ENCODE data around the gene TNFRSF14.
"Not testable (repeated sequence)": the region's sequence is repeated elsewhere in the genome, so short reads cannot be mapped to it uniquely, and the experiment has no call there.

TNFRSF14 gene

GRCh38 chr1:2569060-2569459 is 12.9 kb downstream of the TNFRSF14 start:
- H3K27me3 Mint-ChIP-seq: no peaks in the 10 kb centered on the region
- DNase-seq (no peak), ATAC-seq (replicated peaks) (no peak)
- H3K27ac Mint-ChIP-seq: peak overlapping the region; percentile 86
- peaks cover 23 to 52% of the 10 kb centered on the region in 2 donors for H3K4me1 Mint-ChIP-seq
- peak overlapping the region in 1 of 2 donors; percentile 13 for H3K4me3 Mint-ChIP-seq
- peaks cover 12 to 16% of the 10 kb centered on the region in 2 donors for H3K9me3 Mint-ChIP-seq
- peaks cover 40 to 54% of the 10 kb centered on the region in 2 donors for H3K36me3 Mint-ChIP-seq

DNA sequence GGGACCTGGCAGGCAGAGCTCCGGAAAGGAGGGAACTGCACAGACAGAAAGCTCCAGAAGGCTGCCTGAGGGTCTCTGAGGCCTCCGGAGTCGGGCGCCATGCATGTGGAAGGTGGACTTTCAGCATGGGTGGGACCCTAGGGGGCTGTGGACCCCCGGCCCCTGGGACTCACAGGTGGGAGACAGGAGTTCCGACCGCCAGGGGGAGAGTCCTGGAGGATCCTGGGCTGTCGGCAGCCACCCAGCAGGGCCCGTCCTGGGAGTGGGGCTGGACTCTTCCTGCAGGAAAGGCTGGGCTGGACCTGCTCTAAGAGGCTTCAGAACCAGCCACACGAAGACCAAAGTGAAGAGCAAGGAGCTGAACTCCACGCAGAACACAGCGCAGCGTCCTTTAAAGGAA is 13.5 kb downstream of the TNFRSF14 start:
- not testable (repeated sequence) for ATAC-seq (replicated peaks); H3K27me3 Mint-ChIP-seq; H3K27ac Mint-ChIP-seq; DNase-seq; H3K4me3 Mint-ChIP-seq
- H3K9me3 Mint-ChIP-seq: peaks cover 15 to 18% of the 10 kb centered on the region in 2 donors
- peaks cover 22 to 48% of the 10 kb centered on the region in 2 donors for H3K4me1 Mint-ChIP-seq
- peaks cover 37 to 52% of the 10 kb centered on the region in 2 donors for H3K36me3 Mint-ChIP-seq

DNA sequence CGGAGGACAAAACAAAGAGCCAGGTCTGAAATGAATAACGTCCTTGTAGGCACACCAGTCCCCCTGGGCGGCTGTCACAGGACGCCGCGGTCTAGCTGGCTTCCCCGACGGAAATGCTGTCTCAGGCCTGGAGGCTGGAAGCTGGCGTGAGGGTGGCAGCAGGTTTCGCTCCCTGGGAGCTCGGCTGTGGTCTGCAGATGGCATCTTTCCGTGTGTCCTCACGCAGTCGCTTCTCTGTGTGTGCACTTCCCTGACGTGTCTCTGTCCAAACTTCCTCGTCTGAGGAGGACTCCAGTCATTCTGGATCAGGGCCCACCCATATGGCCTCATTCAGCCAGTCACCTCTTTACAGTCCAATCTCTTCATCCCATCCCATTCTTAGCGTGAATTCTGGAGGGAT is 14.2 kb downstream of the TNFRSF14 start:
- ATAC-seq (replicated peaks): no peak
- Mint-ChIP-seq H3K36me3 (peaks cover 32 to 48% of the 10 kb centered on the region in 2 donors), H3K4me1 (peaks cover 17 to 42% of the 10 kb centered on the region in 2 donors), H3K27ac (peak overlapping the region; percentile 56), H3K4me3 (no peak overlapping the region), H3K27me3 (no peaks in the 10 kb centered on the region), H3K9me3 (peaks cover 16 to 18% of the 10 kb centered on the region in 2 donors)
- no peak for DNase-seq

- ATAC-seq (replicated peaks) (no peak), DNase-seq (no peak)
- H3K27ac Mint-ChIP-seq: no peak overlapping the region
- H3K4me3 Mint-ChIP-seq: no peak overlapping the region
- H3K4me1 Mint-ChIP-seq: peaks cover 21 to 43% of the 10 kb centered on the region in 2 donors
- peaks cover 30 to 47% of the 10 kb centered on the region in 2 donors for H3K36me3 Mint-ChIP-seq
- peaks cover 16 to 18% of the 10 kb centered on the region in 2 donors for H3K9me3 Mint-ChIP-seq
- no peaks in the 10 kb centered on the region for H3K27me3 Mint-ChIP-seq
Measured at GRCh38 chr1:2571348-2571747, 15.2 kb downstream of the TNFRSF14 start.

DNA sequence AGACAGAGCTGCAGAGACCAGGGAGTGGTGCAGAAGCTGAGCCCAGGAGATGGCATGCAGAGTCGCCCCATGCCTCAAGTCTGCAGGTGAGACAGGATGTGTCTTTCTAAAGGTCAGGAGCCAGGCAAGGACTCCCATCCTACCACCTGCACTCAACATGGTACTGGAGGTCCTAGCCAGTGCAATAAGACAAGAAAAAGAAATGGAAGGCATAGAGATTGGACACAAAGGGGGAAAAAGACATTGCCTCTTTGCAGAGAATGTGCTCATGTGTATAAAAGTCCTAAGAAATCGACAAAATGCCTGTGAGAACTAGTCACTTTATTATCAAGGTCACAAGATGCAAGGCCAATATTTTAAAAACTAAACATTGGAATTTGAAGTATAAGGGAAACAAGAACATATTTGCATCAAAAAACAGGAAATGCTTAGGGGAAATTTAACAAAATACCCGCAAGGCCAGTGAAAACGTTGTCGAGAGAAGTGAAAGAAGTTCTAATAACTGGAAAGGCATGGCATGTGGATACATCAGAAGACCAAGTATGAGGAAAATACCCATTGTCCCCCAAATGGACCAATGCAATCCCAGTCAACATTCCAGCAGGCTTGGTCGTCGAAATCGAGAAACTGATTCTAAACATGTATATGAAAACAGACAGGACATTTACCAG is 17.2 kb downstream of the TNFRSF14 start:
- ATAC-seq (replicated peaks) (no peak), DNase-seq (no peak)
- H3K4me1 Mint-ChIP-seq: peaks cover 26 to 53% of the 10 kb centered on the region in 2 donors
- no peaks in the 10 kb centered on the region for H3K27me3 Mint-ChIP-seq
- peaks cover 16 to 18% of the 10 kb centered on the region in 2 donors for H3K9me3 Mint-ChIP-seq
- H3K4me3 Mint-ChIP-seq: peak overlapping the region in 1 of 2 donors; percentile 14
- H3K27ac Mint-ChIP-seq: no peak overlapping the region
- H3K36me3 Mint-ChIP-seq: peaks cover 24 to 42% of the 10 kb centered on the region in 2 donors

- Mint-ChIP-seq H3K36me3 (peaks cover 25 to 42% of the 10 kb centered on the region in 2 donors), H3K27ac (no peak overlapping the region), H3K9me3 (peaks cover 19 to 22% of the 10 kb centered on the region in 2 donors), H3K4me1 (peaks cover 34 to 62% of the 10 kb centered on the region in 2 donors), H3K4me3 (no peak overlapping the region), H3K27me3 (no peaks in the 10 kb centered on the region)
- ATAC-seq (replicated peaks) (no peak), DNase-seq (no peak)
Measured at GRCh38 chr1:2574350-2574749, 18.2 kb downstream of the TNFRSF14 start.

DNA sequence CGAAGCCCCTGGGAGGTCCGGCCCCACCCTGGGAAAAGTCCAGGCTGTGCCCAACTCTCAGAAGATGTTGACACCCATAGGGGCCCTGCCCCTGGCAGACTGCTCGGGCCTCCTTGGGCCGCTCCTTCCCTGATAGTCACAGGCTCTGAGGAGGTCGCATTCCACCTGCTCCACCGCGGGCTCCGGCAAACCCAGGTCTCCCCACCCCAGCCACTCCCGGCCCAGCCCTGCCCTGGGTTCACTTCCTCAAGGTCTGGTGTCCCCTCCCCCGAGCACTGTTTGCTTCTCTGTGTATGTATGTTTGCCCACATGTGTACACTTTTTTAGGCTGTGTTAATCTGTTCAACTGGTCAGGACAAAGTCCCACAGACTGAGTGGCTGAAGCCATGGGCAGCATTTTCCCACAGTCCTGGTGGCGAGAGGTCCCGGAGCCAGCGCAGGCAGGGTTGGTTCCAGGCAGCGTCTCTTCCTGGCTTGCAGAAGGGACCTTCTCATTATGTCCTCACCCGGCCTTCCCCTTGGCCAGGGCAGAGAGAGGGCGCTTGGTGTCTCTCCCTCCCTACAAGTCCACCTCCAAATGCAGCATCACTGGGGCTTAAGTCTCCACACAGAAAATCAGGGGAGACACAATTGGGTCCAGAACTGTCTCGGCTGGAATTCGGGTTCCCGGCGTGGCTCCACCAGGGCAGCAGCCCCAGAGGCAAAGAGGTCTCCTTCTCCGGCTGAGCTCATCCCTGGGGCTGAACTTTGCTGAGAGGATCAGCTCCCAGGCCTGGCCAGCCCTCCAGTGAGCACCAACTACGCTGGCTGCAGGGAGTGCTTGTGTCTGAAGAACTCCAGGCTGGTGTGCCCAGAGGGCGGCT is 19.9 kb downstream of the TNFRSF14 start:
- H3K9me3 Mint-ChIP-seq: peaks cover 19 to 26% of the 10 kb centered on the region in 2 donors
- H3K27ac Mint-ChIP-seq: peak overlapping the region; percentile 85
- no peaks in the 10 kb centered on the region for H3K27me3 Mint-ChIP-seq
- ATAC-seq (replicated peaks) (peak; percentile 17 to 25), DNase-seq (no peak)
- H3K4me1 Mint-ChIP-seq: peaks cover 46 to 73% of the 10 kb centered on the region in 2 donors
- peaks cover 16 to 27% of the 10 kb centered on the region in 2 donors for H3K36me3 Mint-ChIP-seq
- peak overlapping the region; percentile 61 to 73 for H3K4me3 Mint-ChIP-seq

DNA sequence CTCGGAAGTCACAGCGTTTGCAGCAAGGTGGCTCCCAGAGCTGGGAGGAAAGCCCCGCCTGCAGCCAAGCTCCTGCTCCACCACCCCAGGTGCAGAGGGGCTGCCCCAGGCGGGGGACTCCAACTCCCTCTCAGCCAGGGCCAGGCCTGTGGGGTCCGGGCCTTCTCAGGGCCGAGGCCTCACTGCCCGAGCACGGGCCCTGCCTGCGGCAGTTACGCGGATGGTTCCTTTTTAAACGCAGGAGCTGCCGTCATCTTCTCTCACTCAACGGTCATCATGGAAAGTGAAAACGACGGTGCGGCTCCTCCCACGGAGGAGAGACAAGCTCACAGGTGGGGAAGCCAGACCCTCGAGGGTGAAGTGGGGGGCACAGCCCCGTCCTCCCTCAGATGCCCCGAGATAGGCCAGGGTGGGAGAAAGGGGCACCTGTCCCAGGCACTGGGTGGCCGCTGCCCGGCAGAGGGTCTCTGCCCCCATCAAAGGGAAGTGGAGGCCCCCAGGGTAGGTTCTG is 21.4 kb downstream of the TNFRSF14 start:
- peak overlapping the region; percentile 85 for H3K27ac Mint-ChIP-seq
- peaks cover 57 to 89% of the 10 kb centered on the region in 2 donors for H3K4me1 Mint-ChIP-seq
- not testable (repeated sequence) for H3K27me3 Mint-ChIP-seq, DNase-seq
- peaks cover 19 to 23% of the 10 kb centered on the region in 2 donors for H3K9me3 Mint-ChIP-seq
- peak; percentile 38 to 40 for ATAC-seq (replicated peaks)
- peak overlapping the region; percentile 69 to 73 for H3K4me3 Mint-ChIP-seq
- peaks cover 16 to 34% of the 10 kb centered on the region in 2 donors for H3K36me3 Mint-ChIP-seq

GRCh38 chr1:2578758-2579118 is 22.6 kb downstream of the TNFRSF14 start:
- ATAC-seq (replicated peaks): no peak
- H3K9me3 Mint-ChIP-seq: peaks cover 10 to 13% of the 10 kb centered on the region in 2 donors
- no peaks in the 10 kb centered on the region for H3K27me3 Mint-ChIP-seq
- H3K4me3 Mint-ChIP-seq: peak overlapping the region; percentile 69 to 73
- peaks cover 56 to 90% of the 10 kb centered on the region in 2 donors for H3K4me1 Mint-ChIP-seq
- peak overlapping the region; percentile 85 for H3K27ac Mint-ChIP-seq
- no peak for DNase-seq
- peaks cover 8 to 24% of the 10 kb centered on the region in 2 donors for H3K36me3 Mint-ChIP-seq

GRCh38 chr1:2580691-2581090 is 24.5 kb downstream of the TNFRSF14 start:
- Mint-ChIP-seq H3K9me3 (peaks cover 3 to 8% of the 10 kb centered on the region in 2 donors), H3K27me3 (no peaks in the 10 kb centered on the region), H3K27ac (peak overlapping the region; percentile 96), H3K4me3 (peak overlapping the region in 1 of 2 donors; percentile 65), H3K4me1 (peaks cover 66 to 100% of the 10 kb centered on the region in 2 donors), H3K36me3 (peaks cover 6 to 16% of the 10 kb centered on the region in 2 donors)
- no peak for DNase-seq
- no peak for ATAC-seq (replicated peaks)

DNA sequence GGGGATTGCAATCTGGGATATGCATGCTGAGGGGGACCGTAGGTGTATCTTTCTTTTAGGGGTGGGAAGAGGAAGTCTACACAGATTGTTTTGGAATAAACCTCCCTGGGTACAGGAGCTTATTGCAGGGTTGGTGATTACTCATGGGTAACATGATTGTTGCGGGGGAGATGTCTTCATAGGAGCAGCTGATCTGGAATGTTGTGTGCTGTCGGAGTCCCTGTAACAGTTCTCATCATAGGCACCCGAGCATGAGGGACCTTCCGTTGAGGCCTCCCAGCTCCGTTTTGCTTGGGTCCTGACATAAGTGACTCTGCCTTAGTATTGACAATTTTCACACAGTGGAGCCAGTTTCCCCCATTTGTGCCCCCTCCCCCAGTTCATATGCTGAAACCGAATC is 26.2 kb downstream of the TNFRSF14 start:
- peaks cover 3 to 8% of the 10 kb centered on the region in 2 donors for H3K9me3 Mint-ChIP-seq
- DNase-seq: no peak
- H3K27me3 Mint-ChIP-seq: no peaks in the 10 kb centered on the region
- peaks cover 56 to 86% of the 10 kb centered on the region in 2 donors for H3K4me1 Mint-ChIP-seq
- ATAC-seq (replicated peaks): no peak
- H3K36me3 Mint-ChIP-seq: peaks cover 7 to 16% of the 10 kb centered on the region in 2 donors
- H3K27ac Mint-ChIP-seq: peak overlapping the region; percentile 96
- no peak overlapping the region for H3K4me3 Mint-ChIP-seq

DNA sequence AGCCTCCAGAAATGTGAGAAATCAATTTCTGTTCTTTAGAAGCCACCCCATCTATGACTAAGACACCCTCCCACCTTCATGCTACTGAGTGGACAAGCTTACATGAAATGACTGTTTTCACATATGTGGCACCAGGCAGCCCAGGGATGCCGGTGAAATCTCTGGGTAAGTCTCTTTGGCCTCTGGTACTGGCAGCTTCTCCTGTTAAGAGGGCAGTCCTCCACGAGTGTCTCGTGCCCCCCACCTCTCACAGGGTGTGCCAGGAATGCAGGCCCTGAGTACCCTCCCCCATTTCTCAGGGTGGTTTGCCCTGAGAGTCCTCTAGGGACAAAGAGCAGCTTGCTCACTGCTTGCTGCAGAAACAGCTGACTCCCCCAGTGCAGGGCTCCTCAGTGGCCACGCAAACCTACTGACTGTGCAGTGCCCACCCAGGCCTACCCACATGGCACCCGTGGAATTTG is 27.2 kb downstream of the TNFRSF14 start:
- Mint-ChIP-seq H3K4me1 (peaks cover 51 to 84% of the 10 kb centered on the region in 2 donors), H3K9me3 (peaks cover 3 to 8% of the 10 kb centered on the region in 2 donors), H3K27ac (peak overlapping the region; percentile 98), H3K4me3 (peak overlapping the region in 1 of 2 donors; percentile 29), H3K27me3 (no peaks in the 10 kb centered on the region), H3K36me3 (peaks cover 8 to 16% of the 10 kb centered on the region in 2 donors)
- ATAC-seq (replicated peaks): no peak
- DNase-seq: no peak

- Mint-ChIP-seq H3K4me3 (peak overlapping the region in 1 of 2 donors; percentile 29), H3K9me3 (peaks cover 1 to 5% of the 10 kb centered on the region in 2 donors), H3K4me1 (peaks cover 46 to 79% of the 10 kb centered on the region in 2 donors), H3K27me3 (no peaks in the 10 kb centered on the region), H3K27ac (peak overlapping the region; percentile 98), H3K36me3 (peaks cover 6 to 14% of the 10 kb centered on the region in 2 donors)
- DNase-seq (no peak), ATAC-seq (replicated peaks) (no peak)
Measured at GRCh38 chr1:2583871-2584351, 27.7 kb downstream of the TNFRSF14 start.

All from stimulated activated naive B cell treated with anti-CD40 and anti-IgM and Interleukin-4, amounts not matched to agents 10 μg/mL and 1 μg/mL and 100 μg/mL, for 72 hours (primary cell).